SKM-1 treated with dmso at 0.1 percent for 144 hours (cell line): ENCODE results near the gene MAD1L1.

ENCODE experiments used
- DNase-seq: peaks from one replicate; lab custom pipeline; 2025; ENCODE audit not compliant: unreplicated experiment; lab: John Stamatoyannopoulos, UW

Gene MAD1L1

DNA sequence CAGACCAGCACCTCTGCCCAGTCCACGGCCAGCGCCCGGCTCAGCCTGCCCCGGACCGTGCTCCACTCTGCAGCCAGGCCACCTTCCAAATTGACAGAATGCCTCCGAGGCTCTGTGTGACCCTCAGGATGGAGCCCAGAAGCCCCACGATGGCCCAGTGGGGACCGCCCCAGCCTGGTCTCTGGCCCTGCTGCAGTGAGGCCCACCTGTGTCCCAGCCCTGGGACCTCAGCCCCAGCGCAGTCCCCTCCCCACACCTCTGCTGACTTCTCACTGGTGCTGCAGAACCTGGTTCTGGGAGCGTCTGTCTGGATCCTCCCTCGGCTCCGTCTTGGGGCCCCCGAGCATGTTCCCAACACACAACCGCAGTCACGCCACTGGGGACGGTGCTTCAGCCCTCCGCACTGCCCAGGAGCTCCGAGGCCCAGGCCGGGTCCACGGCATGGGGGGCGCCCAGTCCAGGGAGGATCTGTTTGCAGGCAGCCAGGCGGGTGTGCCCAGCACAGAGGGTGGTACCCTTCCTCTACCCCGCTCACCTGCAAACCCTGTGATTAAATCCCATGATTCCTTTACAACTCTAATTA, 314.6 kb downstream of the MAD1L1 start:
- no peak for DNase-seq

- no peak for DNase-seq
Observed at GRCh38 chr7:1917221-1918062, 315.3 kb downstream of the MAD1L1 start.

DNA sequence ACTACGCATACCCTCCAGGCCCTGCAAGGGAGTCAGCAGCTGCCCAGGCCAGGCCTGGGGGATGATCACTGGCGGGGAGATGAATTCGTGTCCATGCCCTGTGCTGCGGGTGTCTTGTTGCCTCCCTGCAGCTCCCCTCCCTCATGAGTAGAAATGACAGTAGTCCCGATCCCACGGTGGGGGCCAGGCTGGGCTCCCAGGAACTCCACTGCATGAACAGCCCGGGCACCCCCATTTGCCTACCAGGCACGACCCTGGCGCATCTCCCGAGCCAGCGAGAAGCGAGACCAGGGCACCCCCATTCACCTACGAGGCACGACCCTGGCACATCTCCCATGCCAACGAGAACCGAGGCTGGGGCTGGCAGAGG, 316.2 kb downstream of the MAD1L1 start:
- DNase-seq: no peak

DNA sequence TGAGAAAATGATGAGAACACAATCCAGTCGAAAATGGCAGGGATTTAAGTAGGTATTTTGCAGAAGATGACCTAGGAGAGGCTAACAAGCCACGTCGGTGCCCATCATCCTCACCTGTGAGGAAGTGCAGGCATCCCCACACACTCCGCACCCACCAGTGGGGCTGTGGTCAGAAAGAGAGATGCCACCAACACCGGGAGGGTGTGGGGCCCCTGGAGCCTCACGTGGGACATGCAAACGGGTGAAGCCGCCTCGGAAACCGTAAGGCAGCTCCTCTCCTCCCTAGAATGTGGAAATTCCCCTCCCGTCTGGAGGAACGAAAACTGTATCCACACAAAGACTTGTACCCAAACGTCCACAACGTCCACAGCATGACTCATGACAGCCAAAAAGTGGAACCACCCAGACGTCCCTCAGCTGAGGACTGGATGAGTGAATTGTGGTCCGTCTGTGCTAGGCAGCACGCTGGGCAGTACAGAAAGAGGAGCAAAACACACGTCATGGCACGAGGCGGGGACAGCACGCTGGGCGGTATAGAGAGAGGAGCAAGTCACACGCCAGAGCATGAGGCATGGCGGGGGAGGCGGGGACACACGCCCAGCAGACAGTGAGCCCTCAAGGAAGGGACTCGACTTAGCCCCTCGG, 316.7 kb downstream of the MAD1L1 start:
- no peak for DNase-seq

- no peak for DNase-seq
Observed at GRCh38 chr7:1915326-1915725, 317.4 kb downstream of the MAD1L1 start.

- no peak for DNase-seq
Observed at GRCh38 chr7:1914743-1915142, 318.0 kb downstream of the MAD1L1 start.

- no peak for DNase-seq
Observed at GRCh38 chr7:1914321-1914720, 318.4 kb downstream of the MAD1L1 start.

DNA sequence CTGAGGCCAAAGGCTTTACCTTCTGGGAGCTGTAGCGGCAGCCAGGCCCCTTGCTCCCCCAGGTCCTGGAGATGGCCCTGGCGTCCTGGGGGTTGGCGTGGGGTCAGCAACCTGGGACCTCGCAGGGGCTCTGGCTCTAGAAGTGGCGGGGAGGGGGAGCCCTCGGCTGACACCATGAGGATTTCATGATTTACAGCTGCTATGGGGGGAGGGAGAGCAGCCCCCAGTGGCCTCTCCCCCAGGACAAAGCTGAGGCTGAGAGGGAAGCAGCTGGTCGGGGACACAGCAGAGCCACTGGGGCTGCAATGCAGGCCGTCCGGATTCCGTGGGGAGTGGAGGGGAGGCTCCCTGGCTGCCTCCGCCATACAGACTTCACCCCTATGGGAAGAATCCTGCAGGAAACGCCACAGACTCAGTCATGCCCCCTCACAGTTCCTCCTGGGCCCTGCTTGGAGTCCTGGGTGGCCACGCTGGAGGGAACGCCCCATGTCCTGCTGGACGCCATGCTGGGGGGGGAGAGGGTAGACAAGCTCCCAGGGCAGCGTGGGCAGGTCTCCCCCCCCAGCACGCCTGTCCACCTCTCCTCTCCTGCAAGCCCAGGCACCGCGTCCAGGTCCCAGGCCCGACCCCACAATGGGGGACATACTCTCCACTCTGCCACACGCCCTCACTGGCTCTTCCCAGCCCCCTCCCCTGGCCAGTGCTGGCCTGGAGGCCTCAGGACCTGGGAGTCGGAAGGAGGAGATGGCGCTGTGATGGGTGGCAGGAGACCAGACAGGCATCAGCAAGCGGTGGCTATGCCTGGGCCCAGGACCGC, 319.1 kb downstream of the MAD1L1 start:
- no peak for DNase-seq

GRCh38 chr7:1912593-1913465, 319.9 kb downstream of the MAD1L1 start:
- no peak for DNase-seq

DNA sequence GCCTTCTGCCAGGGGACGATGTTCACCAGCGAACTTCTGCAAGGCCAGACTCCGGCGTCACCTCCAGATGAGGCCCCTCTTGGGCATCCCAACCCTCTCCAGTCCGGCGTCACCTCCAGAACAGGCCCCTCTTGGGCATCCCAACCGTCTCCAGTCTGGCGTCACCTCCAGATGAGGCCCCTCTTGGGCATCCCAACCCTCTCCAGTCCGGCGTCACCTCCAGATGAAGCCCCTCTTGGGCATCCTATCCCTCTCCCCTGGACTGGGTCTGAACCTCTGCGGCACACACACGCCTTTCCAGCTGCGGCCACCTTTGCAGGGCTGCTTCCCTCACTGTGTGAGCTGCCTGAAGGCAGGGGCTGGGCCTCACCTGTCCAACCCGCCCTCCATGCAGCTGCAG, 321.2 kb downstream of the MAD1L1 start:
- no peak for DNase-seq

GRCh38 chr7:1910827-1911226, 321.9 kb downstream of the MAD1L1 start:
- no peak for DNase-seq

- DNase-seq: no peak
Observed at GRCh38 chr7:1910081-1910685, 322.6 kb downstream of the MAD1L1 start.

DNA sequence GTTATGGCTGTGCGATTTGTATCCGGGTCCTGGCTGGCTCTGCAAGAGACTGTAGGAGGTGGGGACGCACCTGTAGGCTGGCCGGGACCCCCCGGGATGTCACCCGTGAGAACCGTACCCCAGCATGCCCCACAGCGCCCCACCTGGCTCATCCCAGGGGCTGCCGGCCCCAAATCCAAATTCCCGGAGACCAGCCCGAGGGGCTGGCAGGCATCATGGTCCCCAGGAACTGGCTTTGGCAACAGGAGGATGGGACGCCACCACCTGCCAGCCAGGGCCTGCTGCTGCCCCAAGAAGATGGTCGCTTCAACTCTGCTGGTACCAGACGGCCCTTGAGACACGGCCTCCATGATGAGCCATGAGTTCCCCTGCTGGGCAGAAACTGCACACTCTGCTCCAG, 323.3 kb downstream of the MAD1L1 start:
- no peak for DNase-seq

DNA sequence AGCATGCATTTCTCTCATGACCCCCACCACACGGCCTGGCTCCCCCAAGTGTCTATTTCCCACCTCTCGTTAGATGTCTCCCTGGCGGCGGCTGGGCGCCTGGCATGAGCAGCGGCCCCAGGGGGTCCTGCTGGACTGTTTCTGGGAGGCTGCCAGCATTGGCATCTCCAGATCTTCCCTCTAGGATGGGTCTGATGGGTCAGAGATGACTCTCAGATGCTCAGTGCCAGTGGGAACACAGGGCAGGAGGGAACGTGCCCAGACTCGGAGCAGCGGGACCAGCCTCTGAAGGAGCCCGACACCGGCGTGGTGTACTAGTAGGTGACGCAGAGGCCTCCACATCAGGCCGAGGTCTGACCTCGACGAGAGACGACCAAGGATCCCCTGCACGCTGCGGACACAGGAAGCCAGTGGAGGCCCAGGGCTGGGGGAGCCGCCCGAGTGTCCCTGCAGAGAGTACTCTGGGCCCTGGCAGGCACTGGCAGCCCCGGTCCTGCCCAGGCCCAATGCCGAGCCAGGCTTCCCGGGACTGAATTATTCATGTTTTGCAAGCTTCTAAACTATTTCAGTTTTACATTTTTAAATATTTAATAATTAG, 323.8 kb downstream of the MAD1L1 start:
- no peak for DNase-seq

GRCh38 chr7:1907751-1908365, 324.9 kb downstream of the MAD1L1 start:
- no peak for DNase-seq

DNA sequence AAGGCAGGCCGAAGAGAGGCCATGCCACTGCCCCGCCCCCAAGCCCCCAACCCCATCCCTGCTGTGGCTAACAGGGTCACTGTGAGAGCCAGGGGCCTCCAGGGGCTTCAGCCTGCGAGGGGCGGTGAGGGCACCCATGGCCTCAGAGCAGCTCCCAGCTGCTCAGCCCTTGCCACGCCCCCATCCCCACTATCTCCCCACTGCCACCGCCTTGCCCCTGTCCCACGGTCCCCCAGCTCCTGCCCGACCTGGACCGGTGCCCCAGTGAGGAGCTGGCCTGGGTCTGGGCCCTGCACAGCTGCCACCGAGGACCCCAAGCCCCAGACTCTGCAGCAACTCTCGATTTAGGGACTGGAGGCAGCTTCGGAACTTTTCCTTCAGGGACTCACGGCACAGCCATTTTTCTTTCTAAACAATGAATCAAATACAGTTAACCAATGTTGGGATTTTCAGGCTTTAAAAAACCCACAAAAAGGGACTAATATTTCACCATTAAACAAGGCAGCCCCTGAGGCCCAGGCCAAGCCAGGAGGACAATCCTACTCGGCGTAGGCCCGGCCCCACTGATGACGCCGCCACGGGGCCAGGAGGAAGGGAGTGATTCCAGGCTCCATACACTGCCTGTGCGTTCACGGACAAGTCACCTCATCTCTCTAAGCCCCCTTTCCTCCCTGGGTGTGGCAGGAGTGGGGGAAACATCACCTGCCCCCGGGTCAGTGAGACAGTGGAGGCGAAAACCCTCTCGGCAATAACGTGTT, 325.6 kb downstream of the MAD1L1 start:
- DNase-seq: no peak

- no peak for DNase-seq
Observed at GRCh38 chr7:1906087-1906830, 326.5 kb downstream of the MAD1L1 start.
